Endothelial cell of umbilical vein (primary cell): ENCODE data around the gene PDK1.

ENCODE experiments used
- POLR2AphosphoS5 ChIP-seq: IDR thresholded peaks from 2 replicates; pipeline ENCODE4 v1.6.1; 2012; ENCODE audit warnings: low read depth, mild to moderate bottlenecking, control low read depth, low read length, moderate library complexity; ENCODE audit not compliant: insufficient read depth
- TF ChIP-seq, protein P1 (sequence below), 2 donors: IDR thresholded peaks; 1 replicate in 1 of 2; 2 replicates in 1 of 2; pipeline ENCODE4 v1.5.1; 2011; ENCODE audit warnings: low read length in 2 of 2, mild to moderate bottlenecking in 2 of 2, moderate library complexity in 2 of 2, control low read depth in 1 of 2, inconsistent platforms in 1 of 2, low read depth in 1 of 2; ENCODE audit not compliant: insufficient read depth in 1 of 2; ENCODE audit errors: extremely low read depth in 1 of 2

- TF ChIP-seq, protein P1, sequence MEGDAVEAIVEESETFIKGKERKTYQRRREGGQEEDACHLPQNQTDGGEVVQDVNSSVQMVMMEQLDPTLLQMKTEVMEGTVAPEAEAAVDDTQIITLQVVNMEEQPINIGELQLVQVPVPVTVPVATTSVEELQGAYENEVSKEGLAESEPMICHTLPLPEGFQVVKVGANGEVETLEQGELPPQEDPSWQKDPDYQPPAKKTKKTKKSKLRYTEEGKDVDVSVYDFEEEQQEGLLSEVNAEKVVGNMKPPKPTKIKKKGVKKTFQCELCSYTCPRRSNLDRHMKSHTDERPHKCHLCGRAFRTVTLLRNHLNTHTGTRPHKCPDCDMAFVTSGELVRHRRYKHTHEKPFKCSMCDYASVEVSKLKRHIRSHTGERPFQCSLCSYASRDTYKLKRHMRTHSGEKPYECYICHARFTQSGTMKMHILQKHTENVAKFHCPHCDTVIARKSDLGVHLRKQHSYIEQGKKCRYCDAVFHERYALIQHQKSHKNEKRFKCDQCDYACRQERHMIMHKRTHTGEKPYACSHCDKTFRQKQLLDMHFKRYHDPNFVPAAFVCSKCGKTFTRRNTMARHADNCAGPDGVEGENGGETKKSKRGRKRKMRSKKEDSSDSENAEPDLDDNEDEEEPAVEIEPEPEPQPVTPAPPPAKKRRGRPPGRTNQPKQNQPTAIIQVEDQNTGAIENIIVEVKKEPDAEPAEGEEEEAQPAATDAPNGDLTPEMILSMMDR (IDR thresholded peaks at IDR 0.05; ENCODE audit: extremely low read depth in 1 of 2, insufficient read depth in 1 of 2, low read depth in 1 of 2, low read length in 2 of 2), result no peak
- TF ChIP-seq POLR2AphosphoS5, result no peak
These were observed 83.4 kb downstream of the PDK1 start for GRCh38 chr2:172639256-172639655.
